Fibroblast of villous mesenchyme (primary cell): ENCODE results near the gene TMEM72. TPM values are rescaled to one million over a fixed set of nuclear protein-coding genes. Genes with fewer than 3 reads are reported as not detected.

Source experiments
- DNase-seq: peaks from one replicate; pipeline ENCODE4 v3.0.0-alpha.2; 2010; ENCODE audit warnings: low read depth
- H3K4me3 ChIP-seq: 2 replicates; pipeline ENCODE4 v1.5.1; 2011; ENCODE audit warnings: low read depth, mild to moderate bottlenecking, low read length
- CTCF ChIP-seq: IDR thresholded peaks from 2 replicates; pipeline ENCODE4 v1.5.1; 2012; ENCODE audit warnings: low read depth, mild to moderate bottlenecking, low read length; ENCODE audit not compliant: insufficient read depth
- total RNA-seq: library from RNA; depleted of rRNA; stranded (reverse); fragments of >200 nt; gene quantifications from 2 replicates; pipeline ENCODE4 v1.2.3, GENCODE V29; 2012

TMEM72 gene
- total RNA-seq, 1 donor = not detected

- H3K4me3 ChIP-seq = no peak overlapping the region
- no peak for DNase-seq
- TF ChIP-seq CTCF = no peak
Measured at GRCh38 chr10:44888886-44889285, 22.3 kb upstream of the TMEM72 start.

- no peak for TF ChIP-seq CTCF
- DNase-seq = no peak
- H3K4me3 ChIP-seq = no peak overlapping the region
Measured at GRCh38 chr10:44889834-44890233, 21.3 kb upstream of the TMEM72 start.

GRCh38 chr10:44890696-44891563 is 20.2 kb upstream of the TMEM72 start:
- DNase-seq = no peak

GRCh38 chr10:44891721-44892120 is 19.4 kb upstream of the TMEM72 start:
- no peak for TF ChIP-seq CTCF
- no peak for DNase-seq

More at GRCh38 chr10:44890696-44891563, 20.2 kb upstream of the TMEM72 start:
- no peak overlapping the region for H3K4me3 ChIP-seq
- TF ChIP-seq CTCF = no peak

GRCh38 chr10:44893604-44894468 is 17.3 kb upstream of the TMEM72 start:
- DNase-seq = no peak
- TF ChIP-seq CTCF = no peak
- H3K4me3 ChIP-seq = no peak overlapping the region

More at GRCh38 chr10:44891721-44892120, 19.4 kb upstream of the TMEM72 start:
- H3K4me3 ChIP-seq = no peak overlapping the region

GRCh38 chr10:44894691-44895090 is 16.4 kb upstream of the TMEM72 start:
- no peak for DNase-seq
- no peak overlapping the region for H3K4me3 ChIP-seq
- TF ChIP-seq CTCF = no peak
